NCI-H69 (cell line): ENCODE results near the gene RPL7A.
"Not testable (repeated sequence)": the region's sequence is repeated elsewhere in the genome, so short reads cannot be mapped to it uniquely, and the experiment has no call there.

ENCODE experiments used
- DNase-seq: peaks from one replicate; lab custom pipeline; 2025; lab: John Stamatoyannopoulos, UW

The RPL7A gene

GRCh38 chr9:133327834-133328484 lies 20.1 kb upstream of the RPL7A start:
- DNase-seq: no peak

- DNase-seq: peak; percentile 43
Measured at GRCh38 chr9:133329306-133330156, 18.5 kb upstream of the RPL7A start.

DNA sequence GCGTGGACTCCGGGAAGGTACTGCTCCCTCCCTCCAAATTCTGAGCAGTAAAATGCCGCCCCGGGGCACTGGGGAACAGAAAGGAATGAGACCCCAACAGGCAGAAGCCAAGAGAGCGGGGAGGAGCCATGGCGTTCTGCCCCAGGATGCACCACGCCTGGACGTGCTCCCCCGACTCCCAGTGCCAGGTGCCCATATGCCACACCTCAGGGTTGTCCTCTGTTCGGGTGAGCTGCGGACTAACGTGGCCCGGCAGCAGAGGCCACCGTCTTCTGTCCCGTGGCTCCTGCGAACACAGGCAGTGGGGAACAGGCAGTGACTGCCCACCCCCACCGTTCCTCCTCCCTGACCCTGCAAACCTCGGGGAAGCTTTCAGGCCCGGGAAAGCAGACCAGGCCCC lies 16.8 kb upstream of the RPL7A start:
- DNase-seq: no peak

DNA sequence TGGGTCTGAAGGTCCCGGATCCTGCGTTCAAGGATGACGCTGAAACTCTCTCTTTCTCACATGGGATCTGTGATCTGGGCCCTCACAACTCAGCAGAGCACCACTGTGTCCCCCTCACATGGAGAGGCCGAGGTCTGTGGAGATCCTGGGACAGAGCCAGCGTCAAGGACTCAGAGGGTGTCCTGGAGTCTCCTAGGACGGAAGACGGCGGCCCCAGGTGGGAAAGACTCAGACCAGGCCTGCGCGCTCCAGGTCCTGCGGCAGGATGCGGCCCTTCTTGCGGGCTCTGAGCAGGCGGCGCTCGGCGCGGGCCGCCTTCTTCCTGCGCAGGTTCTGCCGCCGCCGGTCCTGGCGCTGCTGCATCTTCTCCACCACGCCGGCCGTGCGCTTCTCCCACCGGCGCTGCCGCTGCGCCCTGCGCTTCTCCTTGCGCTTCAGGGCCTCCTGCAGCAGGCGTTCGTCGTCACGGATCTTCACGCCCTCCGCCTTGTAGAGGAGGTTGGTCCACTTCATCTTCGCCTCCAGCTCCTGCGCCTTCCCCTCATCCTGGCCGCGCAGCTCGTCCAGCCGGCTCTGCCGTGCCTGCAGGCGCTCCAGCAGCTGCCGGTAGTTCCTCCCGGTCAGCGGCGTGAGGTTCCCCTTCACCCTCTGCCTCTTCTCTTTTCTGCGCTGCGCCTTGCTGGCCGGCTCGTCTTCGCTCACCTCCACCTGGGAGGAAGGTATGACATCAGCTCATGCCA lies 16.2 kb upstream of the RPL7A start:
- DNase-seq: no peak

- no peak for DNase-seq
Measured at GRCh38 chr9:133332381-133332730, 15.7 kb upstream of the RPL7A start.

- DNase-seq: no peak
Measured at GRCh38 chr9:133333011-133333410, 15.0 kb upstream of the RPL7A start.

DNA sequence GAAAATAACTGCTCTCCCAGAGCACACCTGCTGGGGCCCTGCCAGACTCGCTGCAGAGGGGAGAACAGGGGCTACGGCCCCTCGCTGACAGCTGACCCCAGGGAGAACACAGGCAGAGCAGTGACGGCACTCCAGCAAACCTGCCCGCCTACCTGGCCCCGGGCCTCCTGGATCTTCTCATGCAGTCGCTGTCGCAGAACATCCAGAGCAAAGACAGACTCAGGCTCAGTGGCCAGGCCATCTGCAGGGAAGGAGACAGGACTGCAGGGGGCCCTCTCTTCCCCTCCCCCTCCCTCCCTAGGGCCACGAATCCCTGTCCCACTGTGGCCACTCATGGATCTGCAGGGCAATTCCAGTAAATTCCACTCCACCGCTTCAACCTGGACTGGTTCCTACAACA lies 14.5 kb upstream of the RPL7A start:
- DNase-seq: no peak

DNA sequence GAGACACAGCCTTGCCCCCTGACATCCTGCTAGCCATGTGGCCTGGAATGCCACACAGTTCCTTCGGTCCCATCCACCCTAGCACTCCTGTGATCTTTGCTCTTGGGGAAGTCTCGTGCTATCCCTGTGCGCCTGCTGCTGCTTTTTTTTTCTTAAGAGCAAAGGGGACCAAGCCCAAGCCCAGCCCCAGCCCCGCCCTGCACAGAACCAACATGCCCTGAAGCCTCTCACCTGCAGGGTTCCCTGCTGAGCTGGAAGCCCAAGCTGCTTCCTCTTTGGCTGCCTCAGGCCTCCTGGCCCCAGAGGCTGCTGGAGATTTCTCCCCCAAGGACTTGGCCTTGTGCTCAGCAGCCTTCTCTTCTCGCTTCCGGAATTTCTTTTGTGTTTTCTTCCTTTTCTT lies 13.9 kb upstream of the RPL7A start:
- DNase-seq: peak; percentile 55

GRCh38 chr9:133334888-133335287 lies 13.1 kb upstream of the RPL7A start:
- DNase-seq: not testable (repeated sequence)

DNA sequence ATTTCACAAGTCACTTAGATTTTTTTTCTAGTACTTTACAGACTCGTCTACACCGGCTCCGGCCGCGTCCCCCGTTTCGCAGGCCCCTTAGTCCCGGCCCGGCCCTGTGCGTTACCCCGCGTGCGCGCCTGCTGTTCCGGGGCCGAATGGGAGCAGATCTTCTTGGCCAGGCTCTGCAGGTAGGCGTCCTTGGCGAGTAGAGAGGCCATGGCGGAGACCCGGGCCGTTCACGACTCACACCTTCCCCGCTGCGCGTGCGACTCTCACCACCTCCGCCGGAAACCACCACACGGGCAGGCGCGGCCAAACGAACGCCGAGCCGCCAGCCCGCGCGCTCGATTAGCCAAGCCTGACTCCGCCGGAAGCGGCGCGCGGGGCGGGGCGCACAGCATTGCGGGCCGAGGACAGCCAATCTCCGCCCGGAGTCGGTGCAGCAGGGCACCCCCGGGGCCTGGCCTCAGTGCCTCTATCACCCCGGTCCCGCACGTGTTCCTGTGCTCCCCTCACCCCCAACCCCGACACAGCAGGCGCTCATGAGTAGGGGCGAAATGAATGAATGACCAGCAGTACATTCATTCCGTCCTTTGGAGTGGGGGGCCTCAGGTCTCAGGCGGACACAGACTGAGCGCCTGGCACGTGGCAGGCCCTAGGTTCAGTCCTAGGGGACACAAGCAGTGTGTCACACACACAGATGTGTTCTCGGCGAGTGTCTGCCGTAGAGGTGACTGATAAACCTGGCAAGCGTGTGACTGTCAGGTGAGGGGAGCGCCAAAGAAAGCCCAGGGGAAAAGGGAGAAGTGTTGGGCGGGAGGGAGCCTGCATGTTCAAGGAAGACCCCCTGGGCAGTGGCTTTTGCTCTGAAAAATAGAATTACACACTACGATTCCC lies 11.8 kb upstream of the RPL7A start, which contains the start of gene SURF6:
Gene SURF6 (minus strand): TSS at position 265 of the 888 bp plus-strand sequence. CDS start 56 bp downstream, at position 209.
- DNase-seq: peak; percentile 98

GRCh38 chr9:133339641-133340040 lies 8.4 kb upstream of the RPL7A start:
- no peak for DNase-seq

GRCh38 chr9:133340256-133340655 lies 7.8 kb upstream of the RPL7A start:
- DNase-seq: no peak

- no peak for DNase-seq
Measured at GRCh38 chr9:133340916-133341315, 7.1 kb upstream of the RPL7A start.

GRCh38 chr9:133341369-133342068 lies 6.5 kb upstream of the RPL7A start:
- DNase-seq: no peak

DNA sequence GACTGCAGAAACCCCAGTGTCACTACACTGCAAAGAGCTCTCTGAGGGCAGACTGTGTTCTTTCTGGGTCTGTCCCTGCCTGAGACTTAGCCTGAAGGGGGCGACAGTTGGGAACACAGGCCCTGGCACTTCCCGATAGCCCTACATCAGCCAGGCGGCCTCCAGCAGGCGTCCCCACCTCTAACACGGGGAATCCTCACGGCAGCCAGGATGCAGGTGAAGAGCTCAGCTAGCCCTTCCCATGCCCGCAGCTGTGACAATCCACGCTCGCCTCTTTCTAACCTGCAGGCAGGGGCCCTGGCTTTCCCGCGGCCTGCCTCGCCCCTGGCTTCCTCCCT lies 6.0 kb upstream of the RPL7A start:
- no peak for DNase-seq

GRCh38 chr9:133342570-133342969 lies 5.4 kb upstream of the RPL7A start:
- DNase-seq: no peak

DNA sequence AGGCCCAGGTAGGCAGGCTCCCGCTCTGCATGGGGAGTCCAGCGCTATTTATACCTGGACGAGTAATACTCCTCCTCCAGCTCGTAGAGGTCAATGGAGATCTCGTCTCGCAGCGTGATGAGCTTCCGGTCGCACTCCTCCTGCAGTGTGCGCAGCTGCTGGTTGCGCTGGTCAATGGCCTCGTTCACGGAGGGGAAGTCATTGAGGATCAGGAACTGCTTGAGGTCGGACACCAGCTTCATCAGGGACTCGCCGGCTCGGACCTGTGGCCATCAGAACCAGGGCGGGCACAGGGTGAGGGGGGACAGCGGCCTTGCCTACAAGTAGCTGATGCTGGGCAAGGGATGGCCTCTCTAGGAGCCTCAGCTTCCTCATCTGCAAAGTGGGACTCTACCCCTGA lies 3.9 kb upstream of the RPL7A start:
- DNase-seq: no peak

GRCh38 chr9:133344979-133345378 lies 3.0 kb upstream of the RPL7A start:
- no peak for DNase-seq

DNA sequence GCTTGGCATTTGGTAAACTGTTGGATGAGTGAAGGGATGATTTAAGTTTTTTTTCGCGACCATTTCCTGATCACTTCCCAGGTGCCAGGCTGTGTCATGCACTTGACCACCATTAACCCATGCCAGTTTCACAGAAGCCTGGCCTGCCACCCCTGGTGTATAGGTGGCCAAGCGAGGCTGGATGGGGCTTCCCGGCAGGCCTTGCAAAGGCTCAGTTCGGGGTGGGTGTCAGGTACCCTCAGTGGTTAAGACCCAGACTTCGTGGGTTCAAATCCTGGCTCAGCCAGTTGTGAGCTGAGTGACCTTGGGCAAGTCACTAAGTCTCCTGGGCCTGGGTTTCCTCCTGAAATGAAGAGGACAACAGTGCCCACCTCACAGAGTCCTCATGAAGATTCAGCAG lies 2.4 kb upstream of the RPL7A start:
- no peak for DNase-seq

GRCh38 chr9:133346021-133346785 lies 1.8 kb upstream of the RPL7A start:
- no peak for DNase-seq
